GM10847 (cell line): ENCODE measurements around the gene NXPE3.

Experiments
- POLR2A ChIP-seq: IDR thresholded peaks from 2 replicates; pipeline ENCODE4 v1.6.1; 2011; ENCODE audit not compliant: insufficient read length; ENCODE audit errors: extremely low read depth

NXPE3 gene

GRCh38 chr3:101854608-101855304 lies 75.7 kb downstream of the NXPE3 start:
- no peak for TF ChIP-seq POLR2A

DNA sequence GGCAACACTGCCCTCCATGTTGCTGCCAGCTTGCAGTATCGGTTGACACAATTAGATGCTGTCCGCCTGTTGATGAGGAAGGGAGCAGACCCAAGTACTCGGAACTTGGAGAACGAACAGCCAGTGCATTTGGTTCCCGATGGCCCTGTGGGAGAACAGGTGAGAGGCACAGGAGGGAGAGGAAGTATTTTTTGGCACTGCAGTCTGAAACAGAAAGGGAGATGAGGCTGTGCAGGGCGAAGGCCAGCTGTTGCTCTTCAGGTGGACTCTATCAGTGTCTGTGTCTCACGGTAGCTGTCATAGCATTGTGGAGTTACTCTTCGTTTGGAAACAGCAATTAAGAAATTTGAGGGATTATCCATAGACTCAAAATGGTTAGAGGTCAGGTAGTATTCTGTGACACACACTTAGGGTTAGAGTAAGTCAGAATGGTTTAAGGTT lies 78.3 kb downstream of the NXPE3 start:
- TF ChIP-seq POLR2A, result no peak

- no peak for TF ChIP-seq POLR2A
Measured at GRCh38 chr3:101858464-101859030, 79.5 kb downstream of the NXPE3 start.

DNA sequence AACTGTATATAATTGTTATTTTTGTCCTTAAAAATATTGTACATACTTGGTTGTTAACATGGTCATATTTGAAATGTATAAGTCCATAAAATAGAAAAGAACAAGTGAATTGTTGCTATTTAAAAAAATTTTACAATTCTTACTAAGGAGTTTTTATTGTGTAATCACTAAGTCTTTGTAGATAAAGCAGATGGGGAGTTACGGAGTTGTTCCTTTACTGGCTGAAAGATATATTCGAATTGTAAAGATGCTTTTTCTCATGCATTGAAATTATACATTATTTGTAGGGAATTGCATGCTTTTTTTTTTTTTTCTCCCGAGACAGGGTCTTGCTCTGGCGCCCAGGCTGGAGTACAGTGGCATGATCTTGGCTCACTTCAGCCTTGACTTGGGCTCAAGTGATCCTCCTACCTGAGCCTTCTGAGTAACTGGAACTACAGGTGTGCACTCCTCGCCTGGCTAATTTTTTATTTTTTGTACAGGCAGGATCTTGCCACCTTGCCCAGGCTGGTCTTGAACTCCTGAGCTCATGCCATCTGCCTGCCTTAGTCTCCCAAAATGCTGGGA lies 81.0 kb downstream of the NXPE3 start:
- no peak for TF ChIP-seq POLR2A

GRCh38 chr3:101861212-101861788 lies 82.3 kb downstream of the NXPE3 start:
- TF ChIP-seq POLR2A, result no peak

GRCh38 chr3:101861789-101862415 lies 82.9 kb downstream of the NXPE3 start:
- TF ChIP-seq POLR2A, result no peak

GRCh38 chr3:101862416-101863165 lies 83.6 kb downstream of the NXPE3 start:
- TF ChIP-seq POLR2A, result no peak

DNA sequence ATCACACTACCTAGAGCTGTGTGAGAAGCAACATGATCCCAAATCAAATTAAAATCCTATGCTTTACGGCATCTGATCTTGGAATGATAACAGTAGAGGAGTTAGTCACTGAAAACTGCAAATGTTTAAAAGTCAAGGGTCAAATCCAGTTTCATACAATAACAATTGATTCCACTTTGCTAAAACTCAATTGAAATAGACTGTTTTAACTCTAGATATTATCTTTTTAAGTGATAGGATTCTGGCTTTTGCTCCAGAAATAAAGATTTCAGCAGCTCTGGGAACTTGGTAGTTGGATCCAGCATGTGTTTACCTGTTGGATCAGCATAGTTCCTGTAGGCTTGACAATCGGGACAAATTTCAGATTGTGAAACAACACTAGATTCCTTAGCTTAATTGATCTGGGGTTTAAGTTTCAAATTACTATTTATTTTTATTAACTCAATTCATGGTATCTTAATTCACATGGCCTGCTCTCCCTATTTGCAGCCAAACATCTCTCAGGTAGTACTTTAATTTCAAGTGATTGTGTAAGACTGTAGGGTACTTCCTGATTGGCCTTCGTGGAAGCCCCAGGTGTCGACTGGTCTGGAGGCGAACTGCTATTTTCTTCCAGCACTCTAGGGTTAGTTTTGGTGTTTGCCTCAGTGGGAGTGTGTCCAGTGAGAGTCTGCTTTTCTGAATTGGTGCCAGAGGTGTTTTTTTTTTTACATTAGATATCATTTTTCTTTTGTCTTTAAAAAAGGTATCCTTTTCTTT lies 86.9 kb downstream of the NXPE3 start:
- TF ChIP-seq POLR2A, result no peak

GRCh38 chr3:101867511-101867910 lies 88.5 kb downstream of the NXPE3 start:
- TF ChIP-seq POLR2A, result no peak

DNA sequence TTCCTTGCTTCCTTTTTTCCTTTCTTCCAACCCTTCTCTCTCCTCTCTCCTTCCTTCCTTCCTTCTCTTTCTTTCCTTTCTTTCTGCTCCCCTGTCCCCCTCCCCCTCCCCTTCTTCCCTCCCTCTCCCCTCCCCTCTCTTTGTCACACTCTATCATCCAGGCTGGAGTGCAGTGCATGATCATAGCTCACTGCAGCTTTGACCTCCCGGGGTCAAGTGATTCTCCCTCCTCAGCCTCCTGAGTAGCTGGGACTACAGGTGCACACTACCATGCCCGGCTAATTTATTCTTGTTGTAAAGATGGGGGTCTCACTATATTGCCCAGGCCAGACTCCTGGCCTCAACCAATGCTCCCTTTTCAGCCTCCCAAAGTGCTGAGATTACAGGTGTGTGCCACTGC lies 89.0 kb downstream of the NXPE3 start:
- no peak for TF ChIP-seq POLR2A

- no peak for TF ChIP-seq POLR2A
Measured at GRCh38 chr3:101868534-101869464, 89.8 kb downstream of the NXPE3 start.

GRCh38 chr3:101870138-101870537 lies 91.1 kb downstream of the NXPE3 start:
- no peak for TF ChIP-seq POLR2A

DNA sequence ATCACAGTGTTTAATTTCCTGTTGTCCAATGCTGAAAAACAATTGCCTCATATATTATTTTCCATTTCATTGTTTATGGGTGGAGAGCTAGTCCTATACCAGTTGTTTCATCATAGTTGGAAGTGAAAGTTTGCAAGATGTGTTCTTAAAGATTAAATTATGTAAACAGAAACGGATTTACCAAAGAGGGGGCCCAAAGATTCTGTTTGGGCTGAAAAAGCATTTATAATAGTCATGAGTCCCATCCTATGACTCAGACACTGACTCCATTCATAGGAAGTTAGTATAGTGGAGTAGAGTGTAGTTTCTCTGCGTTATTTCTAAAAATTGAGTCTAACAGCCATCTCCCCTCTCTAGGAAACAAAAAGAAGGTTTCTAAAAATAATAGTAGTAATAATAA lies 94.6 kb downstream of the NXPE3 start:
- no peak for TF ChIP-seq POLR2A
